Uterus (tissue), 4 donors: ENCODE data around the gene C1orf52. TPM values are rescaled to one million over a fixed set of nuclear protein-coding genes. Genes with fewer than 3 reads are reported as not detected.

Experiments
- DNase-seq, 2 donors: peaks; one replicate each; pipeline ENCODE4 v3.0.0-alpha.2; 2019 to 2020
- H3K27ac ChIP-seq, 2 donors: fragments of 200-600 bp; sonication (generic); 1 replicate in 1 of 2; 2 replicates in 1 of 2; pipeline ENCODE4 v1.5.1; 2016 to 2018
- H3K27me3 ChIP-seq, 2 donors: fragments of 200-600 bp; sonication (generic); one replicate each; pipeline ENCODE4 v1.5.1; 2018 to 2019; ENCODE audit warnings: control low read depth in 1 of 2
- H3K36me3 ChIP-seq, 2 donors: fragments of 200-600 bp; sonication (generic); one replicate each; pipeline ENCODE4 v1.5.1; 2019; ENCODE audit warnings: control low read depth in 1 of 2
- H3K4me1 ChIP-seq, 2 donors: fragments of 200-600 bp; sonication (generic); one replicate each; pipeline ENCODE4 v1.5.1; 2018 to 2019; ENCODE audit warnings: control low read depth in 1 of 2
- H3K4me3 ChIP-seq, 2 donors: fragments of 200-600 bp; sonication (generic); 1 replicate in 1 of 2; 2 replicates in 1 of 2; pipeline ENCODE4 v1.5.1; 2018 to 2019; ENCODE audit warnings: mild to moderate bottlenecking in 1 of 2
- H3K9me3 ChIP-seq, 2 donors: fragments of 200-600 bp; sonication (generic); one replicate each; pipeline ENCODE4 v1.5.1; 2019; ENCODE audit warnings: control low read depth in 1 of 2
- CTCF ChIP-seq, 4 experiments: fragments of 200-600 bp in 2 of 4; fragments of 450-650 bp in 2 of 4; sonication (generic) in 2 of 4; IDR thresholded peaks; one replicate each; pipeline ENCODE4 v1.5.1; 2016 to 2019; ENCODE audit warnings: antibody characterized with exemption in 4 of 4, mild to moderate bottlenecking in 2 of 4, moderate library complexity in 1 of 4
- POLR2A ChIP-seq, 2 donors: fragments of 450-650 bp; IDR thresholded peaks; one replicate each; pipeline ENCODE4 v1.6.1; 2016; ENCODE audit warnings: antibody characterized with exemption in 2 of 2, mild to moderate bottlenecking in 1 of 2, moderate library complexity in 1 of 2
- intact Hi-C: fragments of 100-400 bp; cut with DNase I; formaldehyde crosslinking; loops from one replicate; pipeline ENCODE4 v1.15.1; 2023; ENCODE audit warnings: low total_unique reads
- total RNA-seq, 4 donors: library from RNA; depleted of rRNA in 3 of 4; stranded (reverse); fragments of >200 nt in 3 of 4; gene quantifications; one replicate each; pipeline versions ENCODE4 v1.1.0 to v1.2.4, GENCODE V29; 2014 to 2023
- donor health status: DM: yes; HTN: yes; CAD: no.

Gene C1orf52
- total RNA-seq, 4 donors from 2014 or later = 22.3 to 47.6 (median 28.8) TPM

GRCh38 chr1:85278853-85279314 is 19.4 kb upstream of the C1orf52 start:
- Histone ChIP-seq H3K4me3 (no peak overlapping the region), H3K36me3 (no peaks in the 10 kb centered on the region), H3K4me1 (no peaks in the 10 kb centered on the region), H3K27ac (peak overlapping the region; percentile 75 to 77), H3K9me3 (no peaks in the 10 kb centered on the region), H3K27me3 (no peaks in the 10 kb centered on the region)
- intact Hi-C loops = no loop called here
- TF ChIP-seq CTCF (IDR thresholded peaks at IDR 0.05) (no peak), POLR2A (IDR thresholded peaks at IDR 0.05) (peak in 1 of 2 donors; percentile 14)
- peak in 1 of 2 donors; percentile 63 for DNase-seq

GRCh38 chr1:85277802-85278201 is 18.3 kb upstream of the C1orf52 start:
- intact Hi-C loops = no loop called here
- H3K4me1 ChIP-seq = no peaks in the 10 kb centered on the region
- H3K4me3 ChIP-seq = no peak overlapping the region
- no peaks in the 10 kb centered on the region for H3K27me3 ChIP-seq
- H3K27ac ChIP-seq = peak overlapping the region in 1 of 2 donors; percentile 92
- no peak for TF ChIP-seq CTCF (IDR thresholded peaks at IDR 0.05)
- TF ChIP-seq POLR2A (IDR thresholded peaks at IDR 0.05) = no peak
- DNase-seq = no peak
- no peaks in the 10 kb centered on the region for H3K36me3 ChIP-seq
- H3K9me3 ChIP-seq = no peaks in the 10 kb centered on the region

GRCh38 chr1:85276978-85277639 is 17.6 kb upstream of the C1orf52 start:
- no peaks in the 10 kb centered on the region for H3K36me3 ChIP-seq
- H3K4me1 ChIP-seq = no peaks in the 10 kb centered on the region
- no peaks in the 10 kb centered on the region for H3K9me3 ChIP-seq
- DNase-seq = no peak
- intact Hi-C loops = no loop called here
- H3K4me3 ChIP-seq = peak overlapping the region; percentile 67 to 94
- TF ChIP-seq CTCF (IDR thresholded peaks at IDR 0.05) (no peak), POLR2A (IDR thresholded peaks at IDR 0.05) (no peak)
- no peaks in the 10 kb centered on the region for H3K27me3 ChIP-seq
- peak overlapping the region; percentile 91 to 92 for H3K27ac ChIP-seq

GRCh38 chr1:85276215-85276977 is 16.9 kb upstream of the C1orf52 start, which contains the start of gene BCL10:
Gene BCL10 (minus strand): TSS chr1:85276632. CDS start chr1:85276352, 280 bp downstream.
- H3K9me3 ChIP-seq = no peaks in the 10 kb centered on the region
- intact Hi-C loops = no loop called here
- no peaks in the 10 kb centered on the region for H3K36me3 ChIP-seq
- peak within 1 kb of the TSS; percentile 67 to 94 for H3K4me3 ChIP-seq
- H3K4me1 ChIP-seq = no peaks in the 10 kb centered on the region
- H3K27me3 ChIP-seq = no peaks in the 10 kb centered on the region
- H3K27ac ChIP-seq = peak within 1 kb of the TSS; percentile 91 to 92
- DNase-seq = peak; percentile 97 to 98
- TF ChIP-seq CTCF (IDR thresholded peaks at IDR 0.05) = peak in 2 of 4 experiments; percentile 1 to 6
- TF ChIP-seq POLR2A (IDR thresholded peaks at IDR 0.05) = peak; percentile 69 to 91

GRCh38 chr1:85275701-85276214 is 16.3 kb upstream of the C1orf52 start:
- TF ChIP-seq POLR2A (IDR thresholded peaks at IDR 0.05) = no peak
- no peak for TF ChIP-seq CTCF (IDR thresholded peaks at IDR 0.05)
- H3K4me1 ChIP-seq = no peaks in the 10 kb centered on the region
- intact Hi-C loops = no loop called here
- H3K36me3 ChIP-seq = no peaks in the 10 kb centered on the region
- no peaks in the 10 kb centered on the region for H3K27me3 ChIP-seq
- no peaks in the 10 kb centered on the region for H3K9me3 ChIP-seq
- peak overlapping the region; percentile 91 to 92 for H3K27ac ChIP-seq
- H3K4me3 ChIP-seq = peak overlapping the region; percentile 67 to 94
- no peak for DNase-seq
